NB4 (cell line): ENCODE results near the gene LYRM2.

Source experiments
- DNase-seq: peaks from one replicate; pipeline ENCODE4 v3.0.0; 2010; ENCODE audit warnings: low read depth
- H3K4me3 ChIP-seq: one replicate; pipeline ENCODE4 v1.5.1; 2011; ENCODE audit warnings: mild to moderate bottlenecking, low read depth, low read length, moderate library complexity
- MYC ChIP-seq: IDR thresholded peaks from 2 replicates; pipeline ENCODE4 v1.6.1; 2011; ENCODE audit warnings: low read depth, low read length
- POLR2A ChIP-seq: IDR thresholded peaks from 2 replicates; pipeline ENCODE4 v1.6.1; 2011; ENCODE audit warnings: mild to moderate bottlenecking; ENCODE audit not compliant: insufficient read length; ENCODE audit errors: extremely low read depth
- TF ChIP-seq, protein P1 (sequence below): IDR thresholded peaks from one replicate; pipeline ENCODE4 v1.5.1; 2012; ENCODE audit warnings: low read depth, low read length
- TF ChIP-seq, protein P2 (sequence below): IDR thresholded peaks from 2 replicates; pipeline ENCODE4 v1.6.1; 2011; ENCODE audit warnings: low read depth, low read length

LYRM2 gene

DNA sequence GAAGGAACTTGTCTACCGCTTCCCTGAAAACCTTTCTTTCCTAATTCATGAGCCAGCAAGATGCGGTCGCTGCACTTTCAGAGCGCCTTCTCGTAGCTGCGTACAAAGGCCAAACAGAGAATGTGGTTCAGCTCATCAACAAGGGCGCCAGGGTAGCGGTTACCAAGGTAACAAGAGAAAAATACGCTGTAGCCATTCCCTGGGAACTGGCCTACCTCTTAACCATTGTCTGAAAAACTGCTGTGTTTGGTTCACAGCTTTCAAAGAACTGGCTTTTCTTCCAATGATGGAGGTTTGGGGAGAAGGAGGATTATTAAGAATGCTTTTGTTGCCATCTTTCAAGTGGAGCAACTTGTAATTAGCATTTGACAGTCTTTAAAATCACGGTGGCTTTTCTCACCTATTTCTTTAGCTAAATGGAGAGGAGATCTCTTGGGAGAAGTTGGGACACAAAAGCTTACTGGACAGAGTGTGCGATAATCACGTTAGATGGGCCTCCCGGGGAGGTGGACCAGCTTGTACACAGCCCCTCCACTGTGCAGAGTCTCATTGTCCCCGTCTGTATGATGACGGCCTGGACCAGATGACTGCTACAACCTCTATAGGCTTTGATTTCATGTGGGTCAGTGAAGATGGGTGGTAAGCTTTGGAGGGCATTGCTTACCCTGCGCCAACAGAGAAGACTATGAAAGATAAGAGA, 71.5 kb downstream of the LYRM2 start:
- no peak for TF ChIP-seq POLR2A
- TF ChIP-seq, protein P1, sequence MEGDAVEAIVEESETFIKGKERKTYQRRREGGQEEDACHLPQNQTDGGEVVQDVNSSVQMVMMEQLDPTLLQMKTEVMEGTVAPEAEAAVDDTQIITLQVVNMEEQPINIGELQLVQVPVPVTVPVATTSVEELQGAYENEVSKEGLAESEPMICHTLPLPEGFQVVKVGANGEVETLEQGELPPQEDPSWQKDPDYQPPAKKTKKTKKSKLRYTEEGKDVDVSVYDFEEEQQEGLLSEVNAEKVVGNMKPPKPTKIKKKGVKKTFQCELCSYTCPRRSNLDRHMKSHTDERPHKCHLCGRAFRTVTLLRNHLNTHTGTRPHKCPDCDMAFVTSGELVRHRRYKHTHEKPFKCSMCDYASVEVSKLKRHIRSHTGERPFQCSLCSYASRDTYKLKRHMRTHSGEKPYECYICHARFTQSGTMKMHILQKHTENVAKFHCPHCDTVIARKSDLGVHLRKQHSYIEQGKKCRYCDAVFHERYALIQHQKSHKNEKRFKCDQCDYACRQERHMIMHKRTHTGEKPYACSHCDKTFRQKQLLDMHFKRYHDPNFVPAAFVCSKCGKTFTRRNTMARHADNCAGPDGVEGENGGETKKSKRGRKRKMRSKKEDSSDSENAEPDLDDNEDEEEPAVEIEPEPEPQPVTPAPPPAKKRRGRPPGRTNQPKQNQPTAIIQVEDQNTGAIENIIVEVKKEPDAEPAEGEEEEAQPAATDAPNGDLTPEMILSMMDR, result no peak
- TF ChIP-seq MYC, result no peak
- TF ChIP-seq, protein P2, sequence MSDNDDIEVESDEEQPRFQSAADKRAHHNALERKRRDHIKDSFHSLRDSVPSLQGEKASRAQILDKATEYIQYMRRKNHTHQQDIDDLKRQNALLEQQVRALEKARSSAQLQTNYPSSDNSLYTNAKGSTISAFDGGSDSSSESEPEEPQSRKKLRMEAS, result no peak
- no peak overlapping the region for H3K4me3 ChIP-seq
- no peak for DNase-seq

DNA sequence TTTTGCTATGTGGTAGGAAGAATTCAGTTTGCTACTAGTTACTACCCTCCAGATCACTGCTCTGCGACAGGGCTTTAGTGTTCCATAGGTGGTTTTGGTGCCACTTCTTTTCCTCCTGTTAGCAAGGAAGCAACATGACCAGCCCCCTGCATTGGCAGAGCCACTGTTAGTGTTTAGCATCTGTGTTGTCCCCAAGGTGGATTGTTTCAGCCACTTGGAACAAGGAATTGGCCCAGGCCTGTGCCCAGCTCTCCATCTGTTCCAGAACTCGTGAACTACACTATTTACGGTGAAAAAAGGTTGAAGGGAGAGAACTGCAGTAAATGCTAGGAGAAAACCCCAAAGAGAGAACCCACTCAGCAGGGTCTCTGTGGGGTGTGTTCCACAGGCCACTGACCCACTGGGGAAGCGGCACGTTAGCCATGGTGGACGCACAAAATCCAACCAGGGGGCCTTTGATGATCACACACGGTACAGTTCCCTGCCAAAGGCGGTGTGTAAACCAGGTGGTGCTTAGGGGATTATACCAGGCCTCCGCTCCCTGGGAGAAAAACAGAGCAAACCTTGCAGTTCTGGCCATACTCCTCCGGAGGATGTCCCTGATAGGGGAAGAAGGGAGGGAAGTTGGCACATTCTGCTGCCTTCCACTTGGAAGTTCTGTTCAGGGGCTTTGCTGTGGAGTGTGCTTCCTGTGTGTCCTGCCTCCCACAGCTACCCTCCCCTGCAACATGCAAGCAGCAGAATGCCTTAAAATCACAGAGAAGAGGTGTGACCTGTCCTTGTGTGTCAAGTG, 72.3 kb downstream of the LYRM2 start:
- H3K4me3 ChIP-seq, result no peak overlapping the region
- no peak for DNase-seq
- TF ChIP-seq, protein P1, result no peak
- TF ChIP-seq POLR2A (no peak), MYC (no peak)
- TF ChIP-seq, protein P2, result no peak

DNA sequence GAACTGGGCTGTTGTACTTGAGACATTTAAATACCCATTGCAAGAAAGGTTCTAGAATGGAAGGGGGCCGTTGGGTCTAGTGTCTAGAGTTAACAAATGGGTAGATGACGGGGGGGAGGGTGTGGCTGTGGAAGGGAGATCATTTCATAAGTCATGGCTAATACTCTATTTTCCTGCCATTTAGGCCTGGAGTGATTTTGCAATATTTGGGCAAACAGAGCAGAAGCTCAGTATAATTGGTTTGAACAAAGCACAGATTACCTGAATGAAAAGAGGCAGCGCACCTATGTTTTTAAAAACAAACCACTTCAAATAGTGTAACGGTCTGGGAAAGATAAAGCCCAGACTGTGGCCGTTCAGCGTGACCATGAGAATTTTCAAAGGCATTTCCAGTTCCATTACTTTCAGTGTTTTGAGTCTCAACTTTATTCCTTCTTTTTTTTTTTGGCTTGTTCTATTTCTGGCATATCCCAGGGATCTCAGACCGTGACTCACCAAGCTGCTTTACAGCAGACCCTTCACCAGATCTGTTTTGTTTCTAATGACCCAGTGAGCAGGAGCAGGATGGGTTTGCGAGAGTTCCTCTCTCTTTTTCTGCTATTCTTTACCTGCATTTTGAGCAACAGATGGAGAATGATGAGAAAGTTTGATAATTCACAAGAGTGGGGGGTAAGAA, 73.7 kb downstream of the LYRM2 start:
- no peak overlapping the region for H3K4me3 ChIP-seq
- no peak for TF ChIP-seq MYC
- DNase-seq, result no peak

DNA sequence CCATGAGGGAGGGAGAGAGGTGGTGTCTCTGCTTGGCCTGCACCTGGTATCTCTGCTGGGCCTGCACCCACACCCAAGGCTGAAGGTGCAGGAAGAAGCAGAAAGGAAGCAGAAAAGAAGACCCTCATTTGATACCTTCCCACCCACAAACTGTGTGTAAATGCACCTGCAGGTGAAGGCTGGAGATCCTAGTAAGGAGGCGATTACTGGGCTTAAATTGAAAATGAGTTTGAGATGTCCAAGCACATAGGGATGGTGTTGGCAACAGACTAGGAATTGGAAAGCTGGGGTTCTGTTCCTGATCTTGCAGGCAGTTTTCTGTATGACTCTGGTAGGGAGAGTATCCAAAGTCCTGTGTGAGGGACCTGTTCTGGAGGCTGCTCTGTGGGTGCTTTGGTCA, 74.7 kb downstream of the LYRM2 start:
- no peak for TF ChIP-seq MYC
- H3K4me3 ChIP-seq, result no peak overlapping the region

DNA sequence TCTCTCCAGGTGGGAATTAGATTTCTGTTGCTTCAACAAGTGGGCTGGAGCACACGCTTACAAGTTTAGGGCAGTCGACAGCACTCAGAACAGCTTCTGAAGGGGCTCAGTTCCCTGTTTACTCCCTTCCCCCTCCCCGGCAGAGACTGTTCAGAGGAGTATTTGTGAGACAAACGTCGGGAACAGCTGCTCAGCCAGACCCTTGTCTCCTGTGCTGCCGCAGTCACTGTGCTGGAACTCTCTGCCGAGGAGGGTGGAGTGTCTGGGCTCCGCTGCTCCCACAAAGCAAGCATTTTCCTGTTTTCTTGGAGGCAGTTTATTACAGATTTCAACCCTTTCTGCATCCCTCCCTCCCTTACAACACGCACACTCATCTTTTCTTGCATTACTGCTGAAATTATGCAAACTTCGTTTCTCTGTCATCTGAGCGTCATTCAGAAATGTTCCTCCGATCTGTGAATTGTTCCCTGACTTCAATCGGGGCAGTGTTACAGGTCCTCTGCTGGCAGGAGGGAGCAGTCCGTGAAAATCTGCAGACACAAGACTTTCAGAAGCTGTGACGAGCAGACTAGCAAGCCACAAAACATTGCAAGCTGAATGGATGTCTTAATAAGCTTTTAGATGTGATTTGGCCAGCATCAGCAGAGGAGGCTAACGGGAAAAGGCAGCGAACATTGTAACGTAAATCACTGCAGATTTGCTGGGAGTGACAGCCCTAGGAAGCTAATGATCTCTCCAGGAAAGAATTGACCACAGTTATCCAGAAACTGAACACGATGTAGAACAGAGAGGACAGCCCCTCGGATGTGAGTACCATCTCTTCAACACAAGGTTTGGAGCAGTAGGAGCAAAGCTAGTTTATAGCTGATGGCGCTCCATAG, 76.2 kb downstream of the LYRM2 start:
- no peak overlapping the region for H3K4me3 ChIP-seq
- DNase-seq, result no peak
- TF ChIP-seq, protein P1, result no peak
- TF ChIP-seq POLR2A, result no peak
- no peak for TF ChIP-seq MYC
- TF ChIP-seq, protein P2, result no peak

More for the DNA sequence above, 74.7 kb downstream of the LYRM2 start:
- DNase-seq, result no peak

DNA sequence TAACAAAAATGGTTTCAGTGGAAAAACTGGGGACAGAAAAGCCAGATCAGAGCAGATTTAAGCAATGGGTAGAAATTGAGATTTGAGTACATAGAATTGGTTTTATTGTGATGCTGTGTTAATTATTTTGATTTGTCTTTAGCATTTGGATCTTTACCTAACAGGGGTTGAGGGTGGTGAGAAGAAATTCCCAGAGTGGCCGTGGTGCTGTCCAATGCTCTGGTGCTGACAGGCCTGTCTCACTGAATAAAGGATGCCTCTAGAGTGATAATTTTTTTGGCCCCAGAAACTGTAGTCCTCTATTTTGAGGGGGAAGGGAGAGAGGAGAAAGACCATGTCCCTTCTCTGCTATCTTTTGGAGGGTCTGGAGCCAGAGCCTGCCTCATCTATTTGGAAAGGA, 79.1 kb downstream of the LYRM2 start:
- no peak for DNase-seq
- TF ChIP-seq, protein P2, result no peak
- TF ChIP-seq POLR2A (no peak), MYC (no peak)
- TF ChIP-seq, protein P1, result no peak
- no peak overlapping the region for H3K4me3 ChIP-seq
